ENCODE measurements around the gene TCF4. TPM values are rescaled to one million over a fixed set of nuclear protein-coding genes. Genes with fewer than 3 reads are reported as not detected.

Gene TCF4
- total and polyA plus RNA-seq, 2 of the 13 experiments (the other 11 are each of a cell fraction or from before 2014, with no cell fraction given): not detected

- H3K9ac ChIP-seq (ENCODE audit: insufficient read depth, low read depth, low read length): no peak overlapping the region
- ATAC-seq (no peak), FAIRE-seq (no peak), DNase-seq (ENCODE audit: low spot score) (no peak)
- no peaks in the 10 kb centered on the region for H3K27me3 ChIP-seq (ENCODE audit: control insufficient read depth in 1 of 2, insufficient read depth in 2 of 2, low read length in 2 of 2)
- no peak overlapping the region for H3K27ac ChIP-seq (ENCODE audit: extremely low read length, insufficient read depth, low read length)
- H3K79me2 ChIP-seq (ENCODE audit: insufficient read depth, low read length): no peaks in the 10 kb centered on the region
- no peaks in the 10 kb centered on the region for H3K4me1 ChIP-seq (ENCODE audit: insufficient read depth, low read length)
- H3K9me3 ChIP-seq (ENCODE audit: low read length): peaks cover 17% of the 10 kb centered on the region
- no peak overlapping the region for H3K4me2 ChIP-seq (ENCODE audit: low read depth, low read length)
- CTCF ChIA-PET (ENCODE audit: low intra/inter-chr PET ratio, low total read pairs): no interaction called here
- H3K4me3 ChIP-seq (replicated peaks in 1 of 3; ENCODE audit: insufficient read depth in 1 of 3, low read depth in 2 of 3, low read length in 3 of 3): no peak overlapping the region
- no peaks in the 10 kb centered on the region for H4K20me1 ChIP-seq (ENCODE audit: insufficient read depth, low read length)
- intact Hi-C loops (cut with micrococcal nuclease; ENCODE audit: unreplicated experiment) (no loop called here), in situ Hi-C loops (cut with HindIII; ENCODE audit: extremely low pct_ligation_motif_present, low pct_unique_long_range_greater_than_20kb) (no loop called here)
- POLR2A ChIA-PET: no interaction called here
- 2% methylated on average over 2 of the region's 2 CpGs for WGBS (ENCODE audit: low lambda C conversion rate)
- TF ChIP-seq ATF7 (IDR thresholded peaks at IDR 0.05) (no peak), ATF7 (CRISPR knock-in tag; IDR thresholded peaks at IDR 0.05) (no peak), HCFC1 (IDR thresholded peaks at IDR 0.05; ENCODE audit: low read depth, low read length) (no peak), SOX5 (CRISPR knock-in tag; IDR thresholded peaks at IDR 0.05; ENCODE audit: borderline replicate concordance) (no peak), THAP7 (CRISPR knock-in tag; IDR thresholded peaks at IDR 0.05) (no peak)
- H2AFZ ChIP-seq (ENCODE audit: low read length): no peak overlapping the region
- H3K36me3 ChIP-seq (replicated peaks in 1 of 2; ENCODE audit: control insufficient read depth in 1 of 2, insufficient read depth in 2 of 2, low read length in 2 of 2): no peaks in the 10 kb centered on the region
- BruUV-seq (replicated peaks): no TSS peak
Measured at GRCh38 chr18:55173291-55173690, 414.7 kb downstream of the TCF4 start.

Small RNA genes lying within 50 kb of the gene (microRNA-seq; reads per million reads assigned to microRNA genes)
- not detected for gene MIR4529

Small RNA genes lying within 50 kb of the gene (small RNA-seq; reads per million reads assigned to genes)
- gene MIR4529 (ENCODE audit: insufficient read depth in 2 of 3, insufficient read length in 3 of 3, low read depth in 2 of 3, low replicate concordance in 1 of 3): 0 reads per million in 3 experiments

All from HepG2 (cell line).